PC-9 (cell line): ENCODE measurements around the gene TLR8.

Experiments
- CTCF ChIP-seq: fragments of 200-600 bp; sonication (generic); conservative IDR thresholded peaks from 2 replicates; pipeline ENCODE4 v1.6.1; 2017; ENCODE audit warnings: mixed run types, antibody characterized with exemption, mild to moderate bottlenecking, moderate library complexity
- EZH2 ChIP-seq: fragments of 200-600 bp; sonication (generic); IDR thresholded peaks from 2 replicates; pipeline ENCODE4 v1.8.0; 2017; ENCODE audit warnings: antibody characterized with exemption, low read depth

GRCh38 chrX:12872741-12873140 lies 33.7 kb upstream of the TLR8 start:
- TF ChIP-seq EZH2: no peak
- no peak for TF ChIP-seq CTCF
